GM20000 (cell line): Measurements from ENCODE around the gene PACRG.

Experiments
- DNase-seq: peaks from one replicate; pipeline ENCODE4 v3.0.0; 2012; ENCODE audit warnings: low spot score
- CTCF ChIP-seq: IDR thresholded peaks from 2 replicates; pipeline ENCODE4 v1.5.1; 2012; ENCODE audit warnings: mild to moderate bottlenecking, control low read depth; ENCODE audit errors: extremely low read depth, missing control alignments

PACRG gene

GRCh38 chr6:162856885-162857284 is 129.1 kb downstream of the PACRG start:
- no peak for TF ChIP-seq CTCF
- no peak for DNase-seq

- no peak for DNase-seq
- no peak for TF ChIP-seq CTCF
Measured at GRCh38 chr6:162857326-162857725, 129.6 kb downstream of the PACRG start.

GRCh38 chr6:162862462-162862861 is 134.7 kb downstream of the PACRG start:
- no peak for TF ChIP-seq CTCF
- no peak for DNase-seq

GRCh38 chr6:162862941-162863340 is 135.2 kb downstream of the PACRG start:
- no peak for TF ChIP-seq CTCF
- DNase-seq, result no peak

GRCh38 chr6:162863821-162864220 is 136.0 kb downstream of the PACRG start:
- no peak for TF ChIP-seq CTCF
- no peak for DNase-seq

GRCh38 chr6:162864911-162865310 is 137.1 kb downstream of the PACRG start:
- DNase-seq, result no peak
- TF ChIP-seq CTCF, result no peak

- TF ChIP-seq CTCF, result no peak
- DNase-seq, result no peak
Measured at GRCh38 chr6:162866656-162867055, 138.9 kb downstream of the PACRG start.
